Breast epithelium (tissue), 4 donors: Measurements from ENCODE around the gene SLC35F3. TPM values are rescaled to one million over a fixed set of nuclear protein-coding genes. Genes with fewer than 3 reads are reported as not detected.

Experiments
- DNase-seq, 2 donors: peaks; one replicate each; pipeline ENCODE4 v3.0.0-alpha.2; 2019; ENCODE audit warnings: low spot score in 2 of 2
- H3K27ac ChIP-seq, 2 donors: fragments of 200-600 bp; sonication (generic) in 1 of 2; one replicate each; pipeline ENCODE4 v1.5.1; 2016 to 2019; ENCODE audit warnings: mild to moderate bottlenecking in 1 of 2
- H3K27me3 ChIP-seq, 2 donors: fragments of 200-600 bp; sonication (generic) in 1 of 2; one replicate each; pipeline versions ENCODE4 v1.5.1 to v1.6.0; 2017 to 2019; ENCODE audit warnings: control low read depth in 1 of 2, mild to moderate bottlenecking in 1 of 2
- H3K36me3 ChIP-seq: fragments of 200-600 bp; one replicate; pipeline ENCODE4 v1.5.1; 2019
- H3K4me1 ChIP-seq, 2 donors: fragments of 200-600 bp; sonication (generic); one replicate each; pipeline ENCODE4 v1.5.1; 2016 to 2019; ENCODE audit warnings: control low read depth in 1 of 2
- H3K4me3 ChIP-seq, 3 donors: fragments of 200-600 bp; sonication (generic); 1 replicate in 2 of 3; 2 replicates in 1 of 3; pipeline ENCODE4 v1.5.1; 2016 to 2019; ENCODE audit warnings: mild to moderate bottlenecking in 3 of 3, moderate library complexity in 2 of 3
- H3K9me3 ChIP-seq, 2 donors: fragments of 200-600 bp; sonication (generic) in 1 of 2; one replicate each; pipeline ENCODE4 v1.5.1; 2016 to 2019; ENCODE audit warnings: control low read depth in 1 of 2
- CTCF ChIP-seq, 3 donors: fragments of 450-650 bp; IDR thresholded peaks; one replicate each; pipeline ENCODE4 v1.5.1; 2016 to 2017; ENCODE audit warnings: antibody characterized with exemption in 3 of 3, mild to moderate bottlenecking in 3 of 3, moderate library complexity in 3 of 3
- POLR2A ChIP-seq: fragments of 450-650 bp; IDR thresholded peaks from one replicate; pipeline ENCODE4 v1.6.1; 2016; ENCODE audit warnings: antibody characterized with exemption, mild to moderate bottlenecking, moderate library complexity
- POLR2AphosphoS5 ChIP-seq, 3 donors: sonication (generic); formaldehyde crosslinking; IDR thresholded peaks; one replicate each; pipeline ENCODE4 v1.6.1; 2017; ENCODE audit warnings: antibody characterized with exemption in 3 of 3
- intact Hi-C: fragments of 100-400 bp; cut with DNase I; formaldehyde crosslinking; loops from one replicate; pipeline ENCODE4 v1.15.1; 2023; ENCODE audit warnings: low total_unique reads
- total RNA-seq, 3 donors: library from RNA; depleted of rRNA; stranded (reverse); fragments of >200 nt; gene quantifications; one replicate each; pipeline ENCODE4 v1.1.0, GENCODE V29; 2016

The SLC35F3 gene
- total RNA-seq, 3 donors from 2014 or later = 8.8 to 13.0 TPM; not detected in 1

- Histone ChIP-seq H3K9me3 (no peaks in the 10 kb centered on the region), H3K36me3 (no peaks in the 10 kb centered on the region), H3K27me3 (no peaks in the 10 kb centered on the region), H3K27ac (no peak overlapping the region), H3K4me3 (no peak overlapping the region), H3K4me1 (no peaks in the 10 kb centered on the region)
- DNase-seq = no peak
- intact Hi-C loops = no loop called here
- TF ChIP-seq POLR2A (no peak), CTCF (IDR thresholded peaks at IDR 0.05) (no peak), POLR2AphosphoS5 (IDR thresholded peaks at IDR 0.05) (no peak)
These were observed 349.3 kb downstream of the SLC35F3 start for GRCh38 chr1:234253732-234254131.

- no peaks in the 10 kb centered on the region for H3K9me3 ChIP-seq
- intact Hi-C loops = no loop called here
- H3K4me3 ChIP-seq = no peak overlapping the region
- DNase-seq = no peak
- no peaks in the 10 kb centered on the region for H3K27me3 ChIP-seq
- no peak overlapping the region for H3K27ac ChIP-seq
- TF ChIP-seq POLR2AphosphoS5 (IDR thresholded peaks at IDR 0.05) (no peak), POLR2A (no peak), CTCF (IDR thresholded peaks at IDR 0.05) (no peak)
- no peaks in the 10 kb centered on the region for H3K36me3 ChIP-seq
- H3K4me1 ChIP-seq = no peaks in the 10 kb centered on the region
These were observed 351.9 kb downstream of the SLC35F3 start for GRCh38 chr1:234256359-234256758.

- no peaks in the 10 kb centered on the region for H3K36me3 ChIP-seq
- no peaks in the 10 kb centered on the region for H3K27me3 ChIP-seq
- intact Hi-C loops = no loop called here
- TF ChIP-seq CTCF (IDR thresholded peaks at IDR 0.05) (no peak), POLR2AphosphoS5 (IDR thresholded peaks at IDR 0.05) (no peak), POLR2A (no peak)
- no peak overlapping the region for H3K27ac ChIP-seq
- no peaks in the 10 kb centered on the region for H3K9me3 ChIP-seq
- no peaks in the 10 kb centered on the region for H3K4me1 ChIP-seq
- no peak overlapping the region for H3K4me3 ChIP-seq
- no peak for DNase-seq
These were observed 353.6 kb downstream of the SLC35F3 start for GRCh38 chr1:234258071-234258470.

GRCh38 chr1:234260578-234260977 is 356.1 kb downstream of the SLC35F3 start:
- H3K9me3 ChIP-seq = no peaks in the 10 kb centered on the region
- no peak overlapping the region for H3K4me3 ChIP-seq
- no peaks in the 10 kb centered on the region for H3K36me3 ChIP-seq
- DNase-seq = no peak
- no peaks in the 10 kb centered on the region for H3K27me3 ChIP-seq
- no peak overlapping the region for H3K27ac ChIP-seq
- H3K4me1 ChIP-seq = no peaks in the 10 kb centered on the region
- no peak for TF ChIP-seq CTCF (IDR thresholded peaks at IDR 0.05)
- no peak for TF ChIP-seq POLR2AphosphoS5 (IDR thresholded peaks at IDR 0.05)
- TF ChIP-seq POLR2A = no peak
- intact Hi-C loops = no loop called here

- Histone ChIP-seq H3K4me1 (no peaks in the 10 kb centered on the region), H3K27ac (peak overlapping the region; percentile 57), H3K36me3 (no peaks in the 10 kb centered on the region), H3K4me3 (no peak overlapping the region), H3K27me3 (no peaks in the 10 kb centered on the region), H3K9me3 (no peaks in the 10 kb centered on the region)
- no peak for TF ChIP-seq POLR2AphosphoS5 (IDR thresholded peaks at IDR 0.05)
- no peak for TF ChIP-seq POLR2A
- no peak for TF ChIP-seq CTCF (IDR thresholded peaks at IDR 0.05)
- intact Hi-C loops = no loop called here
- no peak for DNase-seq
These were observed 357.1 kb downstream of the SLC35F3 start for GRCh38 chr1:234261545-234261944.
